Measurements from ENCODE around the gene OVCA2.

OVCA2 gene

GRCh38 chr17:2089021-2089422, 47.2 kb downstream of the OVCA2 start:
- DNase-seq: no peak

- DNase-seq: no peak
Observed at GRCh38 chr17:2090210-2090641, 48.4 kb downstream of the OVCA2 start.

- DNase-seq: no peak
Observed at GRCh38 chr17:2090804-2091534, 49.1 kb downstream of the OVCA2 start.

- DNase-seq: no peak
Observed at GRCh38 chr17:2092253-2092652, 50.4 kb downstream of the OVCA2 start.

Measured in activated gamma-delta T cell treated with Interleukin-2 at 50 U/mL for 16 hours (primary cell).